ENCODE measurements around the gene MAP4K3.
"Not testable (repeated sequence)": the region's sequence is repeated elsewhere in the genome, so short reads cannot be mapped to it uniquely, and the experiment has no call there.

The MAP4K3 gene

DNA sequence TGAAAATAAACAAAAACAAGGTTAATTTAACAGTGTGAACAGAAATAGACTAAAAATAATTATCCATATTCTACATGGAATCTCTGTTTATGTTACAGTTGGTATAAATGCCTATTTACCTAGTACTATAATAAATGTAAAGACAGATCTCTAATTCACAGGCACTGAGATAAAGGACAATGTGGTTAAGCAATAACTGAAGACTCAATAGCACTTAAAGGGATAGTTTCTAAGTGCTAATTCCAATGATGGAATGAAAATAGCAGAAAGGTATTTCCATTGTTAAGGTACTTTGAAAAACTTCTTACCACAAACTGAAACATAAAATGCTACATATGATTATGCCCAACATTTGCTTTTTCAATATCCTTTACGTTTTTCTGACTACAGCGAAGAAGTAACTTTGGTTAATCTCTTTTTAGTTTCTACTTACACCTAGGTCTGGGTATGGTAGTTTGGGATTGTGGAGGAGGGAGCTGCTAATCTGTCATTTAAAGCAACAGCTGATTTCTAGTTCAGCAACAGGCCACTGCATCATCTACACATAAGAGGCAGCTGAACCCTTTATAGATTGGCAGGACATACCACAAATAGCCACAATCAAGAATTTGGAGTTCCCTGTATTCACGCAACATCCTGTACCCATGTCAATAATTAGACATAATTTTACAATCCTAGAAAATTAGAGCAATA, 27.2 kb downstream of the MAP4K3 start:
- no peak for DNase-seq (ENCODE audit: low read depth in 1 of 2, low spot score in 1 of 2)

DNA sequence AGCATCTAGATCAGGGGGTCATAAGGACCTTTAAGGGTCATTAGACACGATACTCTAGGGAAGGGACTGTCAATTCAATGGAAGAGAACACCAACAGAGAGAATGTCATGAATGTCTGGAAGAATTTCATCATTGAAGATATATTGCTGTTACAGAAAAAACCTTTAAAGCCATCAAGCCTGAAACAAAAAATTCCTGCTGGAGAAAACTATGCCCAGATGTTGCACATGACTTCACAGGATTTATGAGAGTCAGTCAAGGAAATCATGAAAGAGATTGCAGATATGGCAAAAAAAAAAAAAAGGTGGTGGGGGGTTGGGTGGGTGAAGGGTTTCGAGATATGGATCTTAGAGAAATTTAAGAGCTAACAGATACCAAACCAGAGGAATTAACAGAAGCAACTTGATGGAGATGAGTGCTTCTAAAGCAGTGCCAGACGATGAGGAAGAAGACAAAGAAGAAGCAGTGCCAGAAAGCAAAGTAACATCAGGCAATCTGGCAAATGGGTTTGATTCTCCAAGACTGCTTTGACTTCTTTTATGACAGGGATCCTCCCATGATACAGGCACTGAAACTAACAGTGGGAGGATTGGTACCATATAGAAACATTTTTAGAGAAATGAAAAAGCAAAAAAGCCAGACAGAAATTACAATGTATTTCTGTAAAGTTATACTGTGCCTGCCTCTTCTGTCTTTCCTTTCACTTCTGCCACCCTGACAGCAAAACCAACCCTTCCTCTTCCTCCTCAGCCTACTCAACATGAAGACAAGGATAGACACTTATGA, 28.5 kb downstream of the MAP4K3 start:
- DNase-seq (ENCODE audit: low read depth in 1 of 2, low spot score in 1 of 2): no peak

DNA sequence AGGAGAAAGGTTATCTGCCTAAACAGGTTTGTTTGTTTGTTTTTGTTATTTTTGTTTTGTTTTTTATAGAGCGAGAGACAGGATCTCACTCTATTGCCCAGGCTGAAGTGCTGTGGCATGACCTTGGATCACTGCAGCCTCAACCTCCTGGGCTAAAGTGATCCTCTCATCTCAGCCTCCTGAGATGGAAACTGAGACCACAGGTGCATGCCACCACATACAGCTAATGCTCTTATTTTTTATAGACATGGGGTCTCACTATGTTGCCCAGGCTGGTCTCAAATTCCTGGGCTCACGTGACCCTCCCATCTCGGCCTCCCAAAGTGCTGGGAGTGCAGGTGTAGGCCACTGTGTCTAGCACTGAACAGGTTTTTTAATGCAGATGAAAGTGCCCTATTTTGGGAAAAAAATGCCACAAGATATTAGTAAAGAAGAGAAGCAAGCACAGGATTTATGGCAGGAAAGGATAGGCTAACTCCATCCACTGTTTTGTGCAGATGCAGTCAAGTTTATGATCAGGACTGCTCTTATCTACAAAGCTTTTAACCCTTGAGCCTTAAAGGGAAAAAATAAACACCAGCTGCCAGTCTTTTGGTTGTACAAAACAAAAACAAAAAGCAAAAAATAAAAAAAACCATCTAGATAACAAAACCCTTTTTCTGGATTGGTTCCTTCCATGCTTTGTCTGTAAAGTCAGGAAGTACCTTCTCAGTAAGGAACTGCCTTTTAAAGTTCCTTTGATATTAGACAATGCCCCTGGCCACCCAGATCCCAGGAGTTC, 29.4 kb downstream of the MAP4K3 start:
- no peak for DNase-seq (ENCODE audit: low read depth in 1 of 2, low spot score in 1 of 2)

GRCh38 chr2:39405364-39405763, 31.7 kb downstream of the MAP4K3 start:
- DNase-seq (ENCODE audit: low read depth in 1 of 2, low spot score in 1 of 2): no peak

GRCh38 chr2:39403311-39403710, 33.8 kb downstream of the MAP4K3 start:
- DNase-seq (ENCODE audit: low read depth in 1 of 2, low spot score in 1 of 2): no peak

DNA sequence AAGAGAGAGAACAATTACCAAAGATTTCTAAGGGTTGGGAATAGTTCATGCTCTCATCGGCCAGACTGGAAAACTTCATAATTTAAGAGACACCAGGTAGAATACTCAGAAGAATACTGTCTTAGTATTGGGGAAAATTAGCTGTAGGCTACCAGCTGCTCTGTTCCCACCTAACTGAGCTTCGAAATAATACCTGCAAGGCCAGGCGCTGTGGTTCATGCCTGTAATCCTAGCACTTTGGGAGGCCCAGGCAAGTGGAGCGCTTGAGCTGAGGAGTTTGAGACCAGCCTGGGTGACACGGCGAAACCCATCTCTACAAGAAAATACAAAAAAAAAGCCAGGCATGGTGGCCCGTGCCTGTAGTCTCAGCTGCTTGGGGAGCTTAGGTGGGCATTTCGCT, 35.8 kb downstream of the MAP4K3 start:
- no peak for DNase-seq (ENCODE audit: low read depth in 1 of 2, low spot score in 1 of 2)

DNA sequence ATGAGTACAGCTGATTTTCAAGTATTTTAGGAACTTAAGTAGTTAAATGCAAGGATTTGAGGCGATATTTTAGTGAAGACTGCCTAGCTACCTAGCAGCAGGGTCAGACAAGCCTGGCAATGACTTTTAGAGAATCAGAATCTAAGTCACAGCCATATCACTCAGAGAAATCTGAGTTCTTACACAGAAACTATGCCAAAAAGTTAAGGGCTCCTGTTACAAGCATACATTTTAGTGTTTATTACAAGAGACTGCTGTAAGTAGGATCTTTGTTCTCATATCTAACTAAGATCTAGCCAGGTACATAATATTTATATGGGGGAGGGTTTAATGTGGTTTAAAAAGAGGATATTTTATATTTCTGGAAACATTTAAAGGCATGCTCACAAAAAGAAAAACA, 37.5 kb downstream of the MAP4K3 start:
- DNase-seq (ENCODE audit: low read depth in 1 of 2, low spot score in 1 of 2): no peak

GRCh38 chr2:39395313-39395712, 41.8 kb downstream of the MAP4K3 start:
- no peak for DNase-seq (ENCODE audit: low read depth in 1 of 2, low spot score in 1 of 2)

DNA sequence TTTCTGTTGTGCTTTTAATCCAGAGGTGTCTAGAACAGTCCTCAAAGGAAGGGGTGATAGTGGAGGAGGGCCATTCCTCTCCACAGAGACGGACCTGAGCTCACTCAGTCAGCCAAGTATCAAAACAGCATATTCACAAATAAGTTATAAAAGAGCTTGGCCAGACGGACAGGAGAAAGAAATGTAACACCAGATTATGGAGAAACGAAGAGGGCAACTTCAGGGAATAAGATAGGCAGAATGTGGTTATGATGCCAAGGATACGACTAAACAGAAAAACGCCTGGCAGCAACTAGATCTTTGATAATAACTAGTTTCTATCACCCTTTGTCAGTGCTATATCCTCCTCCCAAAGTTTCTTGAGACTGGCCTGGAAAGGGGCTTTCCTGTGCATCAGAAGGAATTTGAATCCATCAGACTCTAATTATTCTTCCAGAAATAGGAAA, 42.5 kb downstream of the MAP4K3 start:
- no peak for DNase-seq (ENCODE audit: low read depth in 1 of 2, low spot score in 1 of 2)

- DNase-seq (ENCODE audit: low read depth in 1 of 2, low spot score in 1 of 2): no peak
Observed at GRCh38 chr2:39392672-39393071, 44.4 kb downstream of the MAP4K3 start.

- no peak for DNase-seq (ENCODE audit: low read depth in 1 of 2, low spot score in 1 of 2)
Observed at GRCh38 chr2:39390216-39390615, 46.9 kb downstream of the MAP4K3 start.

- no peak for DNase-seq (ENCODE audit: low read depth in 1 of 2, low spot score in 1 of 2)
Observed at GRCh38 chr2:39386064-39386463, 51.0 kb downstream of the MAP4K3 start.

DNA sequence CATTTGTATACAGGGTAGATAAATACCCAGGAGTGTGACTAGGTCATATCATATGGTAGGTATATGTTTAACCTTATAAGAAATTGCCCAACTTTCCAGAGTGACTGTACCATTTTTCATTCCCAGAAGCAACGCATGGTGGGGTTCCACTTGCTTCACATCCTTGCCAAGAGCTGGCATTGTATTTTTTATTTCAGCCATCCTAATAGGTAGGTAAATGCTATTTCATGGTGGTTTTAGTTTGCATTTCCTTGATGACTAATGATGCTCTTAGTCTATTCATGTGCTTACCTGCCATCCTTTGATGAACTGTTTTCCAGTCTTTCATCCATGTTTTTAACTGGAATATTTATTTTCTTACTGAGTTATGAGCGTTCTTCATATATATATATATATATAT, 51.9 kb downstream of the MAP4K3 start:
- DNase-seq (ENCODE audit: low read depth in 1 of 2, low spot score in 1 of 2): no peak

- not testable (repeated sequence) for DNase-seq (ENCODE audit: low read depth in 1 of 2, low spot score in 1 of 2)
Observed at GRCh38 chr2:39384071-39384470, 53.0 kb downstream of the MAP4K3 start.

DNA sequence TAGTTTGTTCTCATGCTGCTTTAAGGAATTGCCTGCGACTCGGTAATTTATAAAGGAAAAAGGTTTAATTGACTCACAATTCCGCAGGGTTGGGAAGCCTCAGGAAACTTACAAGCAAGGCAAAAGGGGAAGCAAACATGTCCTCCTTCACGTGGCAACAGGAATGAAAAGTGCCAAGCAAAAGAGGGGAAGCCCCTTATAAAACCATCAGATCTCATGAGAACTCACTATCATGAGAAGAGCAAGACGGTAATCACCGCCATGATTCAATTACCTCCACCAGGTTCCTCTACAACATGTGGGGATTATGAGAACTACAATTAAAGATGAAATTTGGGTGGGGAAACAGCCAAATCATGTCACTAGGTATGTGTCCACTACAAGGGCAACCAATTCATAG, 53.9 kb downstream of the MAP4K3 start:
- no peak for DNase-seq (ENCODE audit: low read depth in 1 of 2, low spot score in 1 of 2)

GRCh38 chr2:39381653-39382052, 55.4 kb downstream of the MAP4K3 start:
- DNase-seq (ENCODE audit: low read depth in 1 of 2, low spot score in 1 of 2): no peak

GRCh38 chr2:39380525-39381150, 56.4 kb downstream of the MAP4K3 start:
- DNase-seq (ENCODE audit: low read depth in 1 of 2, low spot score in 1 of 2): no peak

DNA sequence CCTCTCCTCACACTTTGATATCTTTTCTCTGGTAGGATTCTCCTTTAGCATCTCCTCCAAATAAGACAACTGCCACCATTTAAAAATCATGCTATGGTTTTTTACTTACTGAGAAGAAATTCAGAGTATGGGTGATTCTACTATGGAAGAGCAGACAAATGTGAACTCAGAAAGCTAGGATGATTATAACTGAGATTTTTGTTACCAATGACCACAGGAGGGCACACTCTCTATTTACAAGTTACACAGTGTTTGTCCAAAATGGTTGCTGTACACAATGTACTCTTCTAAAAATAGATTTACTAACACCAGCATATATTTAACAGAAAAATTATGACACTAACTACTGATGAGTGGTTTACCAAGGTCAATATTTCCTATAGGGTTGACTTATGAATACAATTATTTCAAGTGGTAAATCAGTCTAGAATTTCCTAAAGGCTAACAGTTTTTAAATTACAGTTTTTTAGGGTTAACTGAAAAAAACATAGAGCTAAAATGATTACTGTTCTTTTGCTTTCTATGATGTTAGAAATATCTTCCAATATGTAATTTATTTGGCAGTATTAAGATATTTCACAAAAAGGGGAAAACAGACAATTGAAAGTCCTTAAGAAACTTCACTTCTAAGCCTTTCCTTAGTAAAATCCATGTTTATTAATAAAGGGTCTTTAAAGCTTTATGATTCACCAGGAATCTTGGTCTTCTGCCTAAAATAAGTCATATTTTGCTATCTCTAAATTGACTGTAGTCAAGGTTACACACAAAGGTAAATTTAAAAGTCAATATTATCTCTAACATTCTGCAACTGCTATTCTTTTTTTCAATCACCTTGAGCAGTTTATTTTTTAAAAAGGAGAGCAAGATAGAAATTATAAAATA, 57.2 kb downstream of the MAP4K3 start:
- DNase-seq (ENCODE audit: low read depth in 1 of 2, low spot score in 1 of 2): no peak

DNA sequence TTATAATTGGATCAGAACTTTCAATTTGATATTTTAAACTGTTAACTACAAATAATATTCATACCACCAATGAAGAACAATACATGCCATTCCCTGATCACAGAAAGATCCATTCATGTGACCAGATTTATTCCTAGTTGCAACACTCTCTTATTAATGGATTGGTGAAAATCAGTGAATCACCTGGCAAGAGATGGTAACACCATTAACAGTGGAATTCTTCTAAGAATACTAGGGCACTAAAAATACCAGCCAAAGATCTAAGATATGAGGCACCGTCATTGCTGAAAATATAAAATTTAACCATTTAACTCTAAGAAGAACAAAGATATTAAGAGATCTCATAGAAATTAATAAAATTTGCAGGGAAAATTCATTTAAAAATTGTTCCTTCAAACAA, 58.1 kb downstream of the MAP4K3 start:
- no peak for DNase-seq (ENCODE audit: low read depth in 1 of 2, low spot score in 1 of 2)

GRCh38 chr2:39377226-39377939, 59.7 kb downstream of the MAP4K3 start:
- no peak for DNase-seq (ENCODE audit: low read depth in 1 of 2, low spot score in 1 of 2)

All from stimulated activated CD4-positive, alpha-beta T cell treated with anti-CD3 and anti-CD28 coated beads, Interleukin-15, amount 100 ng/mL, for 1 hour (primary cell).